HepG2 (cell line): ENCODE measurements around the gene PRRT2. TPM values are rescaled to one million over a fixed set of nuclear protein-coding genes. Genes with fewer than 3 reads are reported as not detected.

ENCODE experiments used
- BCL3 ChIP-seq: sonication (generic); formaldehyde crosslinking; IDR thresholded peaks from 2 replicates; pipeline ENCODE4 v1.5.1; 2020; ENCODE audit warnings: mild to moderate bottlenecking, missing genetic modification reagents, moderate library complexity
- KLF9 ChIP-seq: IDR thresholded peaks from 2 replicates; pipeline ENCODE4 v1.6.1; 2016; ENCODE audit warnings: low read depth
- NKX3-1 ChIP-seq: sonication (generic); formaldehyde crosslinking; IDR thresholded peaks from 2 replicates; pipeline ENCODE4 v1.5.0; 2020; ENCODE audit warnings: missing genetic modification reagents
- PATZ1 ChIP-seq: sonication (generic); formaldehyde crosslinking; IDR thresholded peaks from 2 replicates; pipeline ENCODE4 v1.4.0; 2020; ENCODE audit warnings: missing genetic modification reagents
- RERE ChIP-seq: IDR thresholded peaks from 2 replicates; pipeline ENCODE4 v1.6.1; 2016; ENCODE audit warnings: low read depth, missing genetic modification reagents, missing compliant biosample characterization
- ZBTB25 ChIP-seq: IDR thresholded peaks from 2 replicates; pipeline ENCODE4 v1.6.1; 2018; ENCODE audit warnings: missing genetic modification reagents
- ZBTB39 ChIP-seq: sonication (generic); formaldehyde crosslinking; IDR thresholded peaks from 2 replicates; pipeline ENCODE4 v1.5.0; 2020; ENCODE audit warnings: missing genetic modification reagents
- ZNF451 ChIP-seq: sonication (generic); formaldehyde crosslinking; IDR thresholded peaks from 2 replicates; pipeline ENCODE4 v1.5.0; 2020; ENCODE audit warnings: mild to moderate bottlenecking, missing genetic modification reagents
- ZNF503 ChIP-seq: sonication (generic); formaldehyde crosslinking; IDR thresholded peaks from 2 replicates; pipeline ENCODE4 v1.4.0; 2020; ENCODE audit warnings: missing genetic modification reagents
- ZNF710 ChIP-seq: sonication (generic); formaldehyde crosslinking; IDR thresholded peaks from 2 replicates; pipeline ENCODE4 v1.5.0; 2020; ENCODE audit warnings: mild to moderate bottlenecking, missing genetic modification reagents, borderline replicate concordance
- ZSCAN12 ChIP-seq: sonication (generic); formaldehyde crosslinking; IDR thresholded peaks from 2 replicates; pipeline ENCODE4 v1.9.0; 2021; ENCODE audit warnings: mild to moderate bottlenecking, missing genetic modification reagents
- polyA plus RNA-seq, 8 experiments: library from polyadenylated mRNA; depleted of rRNA in 3 of 8; stranded (reverse) in 7 of 8; unstranded in 1 of 8; fragments of >200 nt; fragmentation: Illumina TruSeq in 4 of 8; extraction: Trizol in 4 of 8; gene quantifications; 2 replicates each; pipeline versions ENCODE4 v1.2.1 to v1.2.3, GENCODE V29; 2011 to 2016; ENCODE audit warnings: low read depth in 4 of 8, missing spikeins in 1 of 8, mixed read lengths in 1 of 8; ENCODE audit not compliant: insufficient read depth in 1 of 8
- total RNA-seq, 5 experiments: library from RNA; depleted of rRNA; stranded (reverse); fragments of >200 nt; fragmentation: Illumina TruSeq; extraction: Trizol; gene quantifications; 2 replicates each; pipeline ENCODE4 v1.2.3, GENCODE V29; 2016; ENCODE audit warnings: low read depth in 1 of 5

Gene PRRT2
- total and polyA plus RNA-seq, 2 of the 13 experiments (the other 11 are each of a cell fraction or from before 2014, with no cell fraction given): 0.51 to 1.1 TPM

GRCh38 chr16:29790183-29790948 lies 21.6 kb upstream of the PRRT2 start, which contains the start of gene KIF22 (continued):
- TF ChIP-seq ZBTB39 (CRISPR knock-in tag) (no peak), ZNF710 (peak; percentile 72), KLF9 (CRISPR knock-in tag) (peak; percentile 89), PATZ1 (CRISPR knock-in tag) (peak; percentile 47; the same call in 1 of the 2 replicates), ZNF451 (peak; percentile 89), ZSCAN12 (CRISPR knock-in tag) (0 out of 2 replicates have a peak, but pooled peaks have one; percentile 34), ZBTB25 (CRISPR knock-in tag) (peak; percentile 78), BCL3 (CRISPR knock-in tag) (0 out of 2 replicates have a peak, but pooled peaks have one; percentile 42), RERE (CRISPR knock-in tag) (no peak), NKX3-1 (CRISPR knock-in tag) (no peak; the same call in 1 of the 2 replicates), ZNF503 (CRISPR knock-in tag) (no peak)
